Effector CD4-positive, alpha-beta T cell (primary cell): ENCODE results near the gene PLXNA2.

Experiments used
- DNase-seq: peaks from one replicate; pipeline ENCODE4 v3.0.0-alpha.2; 2020

PLXNA2 gene

DNA sequence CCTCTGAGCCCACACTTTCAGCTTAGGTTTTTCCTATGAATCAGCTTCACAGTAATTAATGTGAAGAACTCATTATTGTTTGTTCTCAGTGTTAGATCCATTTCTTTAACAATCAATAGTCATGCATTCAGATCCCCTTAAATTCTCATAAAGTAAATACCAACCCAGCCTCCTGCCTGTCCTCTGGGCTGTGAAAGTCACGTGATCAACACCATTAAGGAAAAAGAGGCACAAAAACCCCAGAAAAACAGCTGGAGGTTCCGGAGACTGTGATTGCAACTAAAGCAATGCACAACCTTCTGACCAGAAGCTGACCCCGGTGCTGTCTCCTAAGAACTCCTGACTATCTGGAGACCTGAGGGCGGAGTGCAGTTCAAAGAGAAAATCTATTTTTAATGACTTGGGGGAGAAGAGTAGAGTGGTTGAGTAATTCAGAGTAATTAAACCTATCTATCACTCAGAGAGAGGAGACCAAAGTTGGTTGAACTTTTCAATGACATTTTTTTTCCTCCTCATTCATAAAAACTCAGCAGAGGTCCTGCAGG, 132.5 kb downstream of the PLXNA2 start:
- DNase-seq = no peak

DNA sequence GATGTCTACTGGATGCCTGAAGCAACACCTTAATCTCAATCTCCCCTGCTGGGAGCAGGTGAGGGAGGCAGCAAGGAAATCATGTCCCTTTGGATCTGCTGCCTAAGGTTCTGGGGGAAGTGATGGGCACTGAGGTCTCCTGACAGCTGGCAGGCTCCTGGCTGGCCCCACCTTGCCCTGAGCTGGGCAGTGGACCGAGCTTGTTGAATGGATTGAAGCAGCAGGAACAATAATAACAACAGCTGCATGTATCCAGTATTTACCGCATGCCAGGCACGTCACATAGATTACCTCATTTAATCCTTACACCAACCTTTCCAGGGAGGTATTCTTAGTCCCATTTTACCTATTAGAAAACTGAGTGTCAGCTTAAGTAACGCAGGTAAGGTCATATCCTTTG, 133.9 kb downstream of the PLXNA2 start:
- DNase-seq = no peak

DNA sequence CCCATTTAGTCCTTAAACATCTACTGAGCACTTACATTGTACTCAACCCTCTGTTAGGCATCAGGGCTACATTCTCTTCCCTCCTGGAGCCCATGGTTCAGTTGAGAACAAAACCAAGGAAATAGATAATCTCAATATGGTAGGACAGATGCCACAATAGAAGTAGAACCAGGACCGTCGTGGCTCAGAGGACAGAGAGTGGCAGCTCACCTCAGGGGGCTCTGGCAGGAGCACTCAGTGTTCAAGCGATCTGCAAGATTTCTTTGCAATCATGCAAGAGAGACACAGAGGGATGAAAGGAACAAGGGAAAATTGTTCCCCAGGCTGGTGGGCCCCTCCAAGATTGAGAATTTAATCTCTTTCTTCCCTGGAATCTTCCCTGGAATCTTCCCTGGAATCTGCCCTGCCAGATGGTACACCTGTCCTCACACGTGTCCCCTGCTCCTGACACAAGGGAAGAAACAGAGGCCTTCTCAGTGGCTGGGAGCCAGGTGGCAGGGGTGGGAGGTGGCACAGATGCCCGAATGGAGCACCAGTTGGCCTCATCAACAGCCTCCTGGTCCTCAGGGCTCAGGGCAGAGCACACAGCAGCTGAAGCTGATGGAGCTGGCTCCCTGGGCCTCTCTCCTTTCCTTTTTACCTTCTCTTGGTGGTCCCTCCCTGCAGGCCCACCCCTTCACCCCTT, 135.4 kb downstream of the PLXNA2 start:
- DNase-seq = no peak

DNA sequence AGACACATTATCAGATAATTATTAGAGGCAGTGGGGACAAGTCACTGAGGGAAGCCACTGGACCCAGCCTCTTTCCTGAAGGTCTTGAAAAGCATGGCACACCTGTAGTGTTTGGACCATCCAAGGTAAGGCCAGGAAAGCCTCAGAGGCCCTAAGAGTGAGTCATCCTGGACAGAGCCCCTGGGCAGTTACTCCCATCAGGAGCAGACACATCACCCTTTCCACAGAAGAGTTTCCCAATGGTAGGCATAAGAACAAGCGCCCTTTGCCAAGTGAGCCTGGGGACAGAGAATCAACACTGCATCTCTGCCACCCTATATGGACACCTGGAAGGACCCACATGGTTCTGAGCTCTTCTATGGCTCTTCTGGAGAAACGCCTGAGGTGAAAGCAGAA, 136.0 kb downstream of the PLXNA2 start:
- DNase-seq = no peak

DNA sequence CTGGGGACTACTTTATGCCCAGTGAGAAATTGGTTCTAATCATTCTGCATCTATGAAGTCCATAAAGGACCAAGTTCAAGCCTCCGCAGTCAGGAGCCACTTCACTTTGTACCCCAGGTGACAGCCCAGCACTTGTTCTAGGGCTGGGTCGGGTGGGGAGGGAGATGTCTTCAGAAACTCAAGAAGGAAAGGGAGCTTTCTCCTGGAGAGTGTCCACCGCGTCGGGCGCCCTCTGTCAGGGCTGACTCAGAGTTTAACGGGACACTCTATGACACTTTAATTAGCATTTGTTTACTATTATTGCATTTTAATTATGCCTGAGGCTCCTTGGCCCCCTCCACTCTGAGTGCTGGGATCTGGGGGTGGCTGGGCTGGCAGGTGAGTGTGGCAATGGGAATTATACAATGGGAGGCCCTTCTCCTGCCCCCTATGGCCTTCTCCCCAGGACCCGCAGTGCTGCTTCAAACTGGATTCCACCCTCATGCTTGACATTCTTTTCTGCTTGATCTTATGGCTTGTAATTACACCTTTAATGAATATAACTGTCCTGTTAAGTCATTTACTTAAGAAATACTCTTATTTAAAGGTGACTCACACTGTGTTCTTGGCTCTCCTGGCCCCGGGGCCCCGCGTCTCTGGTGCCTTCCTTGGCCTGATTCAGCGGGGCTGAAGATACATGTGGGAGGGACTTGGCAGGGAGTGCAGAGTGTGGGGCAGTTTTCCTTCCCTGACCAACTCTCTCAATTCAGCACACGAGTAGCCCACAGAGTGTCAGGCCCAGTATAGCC, 136.6 kb downstream of the PLXNA2 start:
- no peak for DNase-seq

DNA sequence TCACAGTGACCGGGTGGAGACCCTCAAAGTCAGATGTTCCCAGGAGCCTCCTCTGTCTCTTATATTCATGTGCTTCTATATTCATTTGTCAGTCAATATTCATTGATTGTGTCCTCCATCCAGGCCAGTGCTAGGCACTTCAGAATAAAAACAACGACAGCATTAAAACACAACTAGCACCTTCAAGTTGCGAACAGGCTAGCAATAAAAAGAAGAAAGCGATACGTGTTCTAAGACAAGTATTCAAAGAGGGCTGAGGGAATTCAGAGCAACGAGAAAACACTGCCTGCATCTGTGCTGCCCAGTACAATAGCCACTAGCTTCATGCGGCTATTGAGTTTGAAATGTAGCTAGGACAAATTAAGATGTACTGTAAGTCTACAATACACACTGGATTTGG, 138.0 kb downstream of the PLXNA2 start:
- no peak for DNase-seq

DNA sequence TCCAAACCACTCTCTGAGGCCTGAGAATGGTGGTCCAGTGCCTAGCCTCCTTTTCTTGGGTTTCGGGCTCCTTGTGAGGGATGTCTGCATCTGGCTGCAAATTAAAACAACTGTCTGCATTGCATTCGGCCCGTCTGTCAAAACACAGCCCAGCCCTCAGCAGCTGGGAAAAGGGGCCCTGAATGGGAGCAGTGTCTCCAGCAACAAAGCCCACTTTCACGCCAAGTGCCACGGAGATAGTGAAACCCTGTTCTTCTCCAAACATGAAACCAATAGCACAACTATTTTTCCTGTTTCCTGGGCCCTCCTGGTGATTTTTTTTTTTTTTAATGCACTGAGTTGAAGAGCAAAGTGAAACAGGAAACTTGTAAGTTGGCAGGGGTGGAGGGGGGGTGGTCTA, 138.4 kb downstream of the PLXNA2 start:
- no peak for DNase-seq

DNA sequence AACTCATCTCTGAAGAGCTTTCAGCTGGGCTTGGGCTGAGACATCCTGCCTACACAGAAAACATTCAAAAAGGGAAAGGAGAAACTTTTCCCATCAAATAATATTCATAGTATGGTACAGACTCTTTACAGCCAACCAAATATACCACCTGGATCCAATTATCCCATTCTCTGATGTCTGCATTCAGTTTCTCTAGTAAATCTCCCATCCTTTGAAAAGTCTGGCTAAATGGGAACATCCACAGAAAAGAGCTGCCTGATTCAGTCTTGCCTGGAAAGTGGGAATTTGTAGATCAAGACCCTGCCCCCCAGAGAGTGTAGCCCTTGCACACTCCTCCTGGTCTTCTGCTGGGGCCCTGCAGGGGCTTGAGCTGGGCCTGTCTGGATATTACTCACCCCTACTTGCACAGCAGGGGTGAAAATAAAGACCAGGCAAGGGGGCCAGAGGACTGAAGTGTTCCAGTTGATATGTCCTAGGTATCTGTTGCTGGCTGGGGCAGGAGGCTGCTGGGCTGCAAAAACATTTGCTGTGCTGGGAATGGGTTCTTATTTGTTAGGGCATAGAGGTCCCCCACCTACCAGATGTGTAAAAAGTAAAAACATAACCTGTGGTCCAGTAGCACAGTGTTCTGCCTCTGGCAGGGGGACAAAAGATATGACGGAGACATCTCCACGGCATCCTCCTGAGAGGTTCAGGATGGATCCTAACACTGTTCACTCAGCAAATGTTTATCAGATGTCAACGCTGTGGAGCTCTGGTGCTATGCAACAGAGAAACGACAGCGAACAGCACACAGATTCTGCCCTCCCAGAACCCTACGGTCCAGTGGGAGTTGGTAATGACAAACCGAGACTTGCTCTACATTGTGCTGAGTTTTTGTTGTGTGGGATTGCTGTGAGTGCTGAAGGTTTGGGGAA, 140.3 kb downstream of the PLXNA2 start:
- no peak for DNase-seq

DNA sequence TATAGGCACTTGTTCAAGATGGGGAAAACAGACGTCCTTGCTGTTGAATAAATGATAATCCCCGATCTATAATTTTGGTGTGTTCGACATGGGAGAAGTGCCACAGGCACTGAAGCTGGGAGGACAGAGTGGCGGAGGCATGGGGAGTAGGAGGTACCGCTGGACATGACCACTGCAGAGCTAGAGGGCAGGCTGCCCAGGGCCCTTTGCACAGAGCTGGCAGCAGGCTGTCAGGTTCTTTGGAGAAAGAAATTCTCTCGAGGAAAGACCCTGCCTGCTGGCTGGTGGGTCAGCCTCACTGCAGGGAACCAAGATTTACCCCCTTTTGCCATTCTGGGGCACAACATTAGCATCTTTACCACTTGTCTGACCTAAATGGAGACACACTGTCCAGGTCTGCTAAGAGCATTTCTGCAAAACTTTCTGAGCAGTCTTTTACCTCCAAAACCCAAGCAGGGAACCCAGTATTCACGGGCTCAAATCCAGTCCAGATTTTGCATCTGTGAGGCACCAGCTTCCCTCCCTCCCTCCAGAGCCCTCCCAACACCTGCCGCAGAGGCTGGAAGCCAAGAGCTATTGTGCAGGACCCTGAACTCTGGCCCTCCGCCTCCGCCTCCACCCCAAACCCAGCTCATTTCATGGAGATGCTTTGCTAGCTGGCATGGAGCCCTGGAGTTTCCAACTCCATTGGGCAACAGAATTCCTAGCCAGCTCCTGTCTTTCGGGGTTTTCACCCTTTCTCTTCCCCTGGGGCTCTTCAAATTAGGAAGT, 142.3 kb downstream of the PLXNA2 start:
- DNase-seq = no peak

DNA sequence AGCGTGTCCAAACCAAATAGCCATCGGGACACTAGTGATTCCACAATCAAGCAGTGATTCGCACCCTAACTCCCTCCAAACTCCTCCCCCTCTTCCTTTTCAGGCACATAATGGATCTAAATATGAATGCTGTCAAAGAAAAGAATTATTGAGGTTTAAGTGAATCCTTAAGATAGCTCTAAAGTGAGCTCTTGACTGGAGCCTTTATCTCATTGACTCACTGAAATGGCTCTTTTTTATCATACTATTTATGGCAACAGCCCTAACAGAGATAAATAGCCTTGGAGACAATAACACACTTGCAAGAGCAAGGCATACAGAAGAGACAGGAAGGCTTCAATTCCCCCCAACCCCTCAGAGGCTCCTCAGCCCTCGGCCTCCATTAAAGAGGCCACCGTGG, 143.3 kb downstream of the PLXNA2 start:
- DNase-seq = no peak

DNA sequence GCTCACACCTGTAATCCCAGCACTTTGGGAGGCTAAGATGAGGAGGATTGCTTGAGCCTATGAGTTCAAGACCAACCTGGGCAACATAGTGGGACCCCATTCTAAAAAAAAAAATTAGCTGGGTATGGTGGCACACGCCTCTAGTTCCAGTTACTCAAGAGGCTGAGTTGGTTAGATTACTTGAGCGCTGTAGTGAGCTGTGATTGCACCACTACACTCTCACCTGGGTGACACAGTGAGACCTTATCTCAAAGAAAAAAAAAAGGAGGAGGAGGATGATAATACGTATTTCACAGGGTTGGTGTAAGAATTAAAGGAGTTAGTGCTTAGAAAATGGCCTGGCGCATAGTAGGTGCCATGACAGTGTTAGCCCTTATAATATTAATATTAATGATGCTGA, 144.1 kb downstream of the PLXNA2 start:
- DNase-seq = no peak

DNA sequence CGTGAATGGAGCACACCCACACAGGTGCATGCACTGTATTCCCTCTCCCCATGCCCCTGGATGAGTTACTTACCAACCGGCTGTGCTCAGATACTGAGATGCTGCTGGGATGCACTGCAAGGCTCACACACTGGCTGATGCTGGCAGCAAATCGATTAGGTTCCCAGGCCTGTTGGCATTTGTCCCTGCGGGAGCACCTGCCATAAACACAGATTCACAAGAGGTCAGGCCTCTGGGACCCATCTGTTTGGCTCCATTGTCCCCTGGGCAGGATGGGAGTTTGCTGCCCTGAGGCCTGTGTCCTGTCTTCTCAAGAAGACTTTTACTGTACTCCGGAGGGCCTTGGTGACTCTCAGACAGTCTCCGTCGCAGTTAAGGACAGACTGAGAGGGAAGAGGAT, 145.4 kb downstream of the PLXNA2 start:
- no peak for DNase-seq

DNA sequence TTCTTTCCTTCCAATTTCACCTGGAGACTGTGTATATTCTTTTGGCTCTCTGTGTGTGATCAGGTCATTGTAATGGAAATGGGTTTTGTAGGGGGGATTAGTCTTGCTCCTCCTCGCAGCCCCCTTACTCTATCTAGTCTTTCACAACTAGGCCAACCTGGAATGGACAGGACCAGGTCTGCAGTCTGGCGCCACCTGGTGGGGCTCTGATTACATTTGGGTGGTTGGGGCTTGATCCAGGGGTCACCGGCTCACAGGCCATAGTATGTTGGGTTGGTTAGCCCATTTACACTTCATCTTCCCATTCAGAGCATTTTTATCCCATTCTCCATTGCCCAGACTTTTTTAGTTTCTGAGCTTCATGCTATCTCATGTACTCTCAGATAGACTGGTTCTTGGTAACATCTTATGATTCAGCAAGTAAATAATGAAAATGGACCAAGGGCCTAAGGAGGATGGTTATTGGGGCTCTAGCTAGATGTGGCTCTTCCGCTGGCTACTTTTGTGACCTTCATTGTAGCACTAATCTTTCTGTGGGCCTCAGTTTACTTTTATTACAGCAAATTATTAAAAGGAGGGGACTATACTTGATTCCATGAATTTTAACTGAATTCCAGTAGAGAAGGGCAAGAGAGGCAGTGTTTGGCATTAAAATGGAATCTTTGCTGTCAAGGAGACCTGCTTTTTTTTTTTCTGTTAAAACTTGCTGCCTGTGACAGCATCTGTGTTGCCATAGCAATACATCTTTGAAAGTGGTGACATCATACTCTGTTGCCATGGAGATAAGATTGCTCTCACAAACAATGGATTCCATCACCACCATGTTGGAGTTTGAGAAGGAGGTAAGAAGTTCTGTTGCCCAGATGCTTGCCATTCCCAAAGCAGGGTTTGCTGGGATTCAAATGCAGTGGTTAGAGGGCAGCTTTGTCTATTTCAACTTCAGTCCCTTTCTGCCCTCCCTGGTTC, 150.1 kb downstream of the PLXNA2 start:
- peak; percentile 28 for DNase-seq

DNA sequence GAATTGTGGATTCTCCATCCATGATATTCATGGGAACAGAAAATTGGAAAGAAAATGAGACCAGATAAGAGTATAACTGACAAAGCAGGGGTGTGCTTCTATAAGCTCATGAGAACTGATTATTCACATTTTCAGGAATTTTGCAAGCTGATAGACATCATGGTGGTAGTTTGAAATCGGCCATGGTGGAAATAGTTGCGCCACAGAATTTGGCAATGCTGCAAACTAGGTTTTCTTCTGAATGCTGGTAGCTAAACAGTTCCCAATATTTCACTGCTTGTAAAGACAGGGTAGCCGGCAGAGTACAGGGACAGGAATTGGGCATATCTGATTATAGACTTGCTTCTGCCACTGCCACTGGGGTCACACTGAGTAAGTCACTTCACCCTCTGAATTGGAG, 151.1 kb downstream of the PLXNA2 start:
- DNase-seq = no peak

DNA sequence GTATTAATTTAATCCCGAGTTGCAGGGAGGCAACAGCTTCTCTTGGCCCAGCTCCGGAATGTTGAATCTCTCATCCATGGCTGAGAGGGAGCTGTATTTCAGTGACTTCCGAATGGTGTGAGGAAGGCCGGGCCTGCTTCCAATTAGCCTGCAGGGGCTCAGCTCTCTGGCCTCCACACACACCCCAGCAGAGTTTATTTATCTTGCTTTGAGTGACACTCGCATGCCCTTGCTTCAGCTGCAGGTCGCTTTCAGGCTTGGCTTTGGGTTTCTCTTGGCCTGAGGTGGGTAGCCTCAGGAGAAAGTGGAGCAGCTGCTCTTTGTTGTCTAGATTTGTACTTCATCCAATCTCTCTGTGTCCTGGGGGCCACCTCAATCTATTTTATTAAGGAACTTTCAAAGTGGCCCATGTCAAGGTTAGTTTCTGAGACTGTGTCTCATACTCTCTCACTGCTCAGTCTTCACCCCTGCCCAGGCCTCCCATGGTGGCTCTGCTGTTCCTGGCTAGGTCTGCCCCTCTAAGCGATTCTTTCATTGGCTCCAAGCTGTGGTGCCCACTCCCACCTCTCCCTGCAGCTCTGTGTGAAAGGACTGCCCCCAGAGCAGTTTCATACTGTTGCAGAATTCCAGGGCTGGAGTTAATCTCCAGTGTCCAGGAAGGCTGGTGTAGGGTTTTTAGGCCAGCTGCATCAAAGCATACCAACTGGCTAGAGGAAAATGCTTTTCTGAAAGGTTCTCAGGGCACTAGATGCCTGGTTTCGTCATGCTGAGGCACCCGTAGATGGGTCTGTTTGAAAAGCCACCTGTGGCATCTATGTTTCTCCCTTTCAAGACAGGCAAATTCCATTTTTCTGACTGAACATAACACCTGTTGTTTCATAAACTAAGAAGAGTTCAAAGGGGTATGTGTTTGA, 153.5 kb downstream of the PLXNA2 start:
- DNase-seq = no peak

DNA sequence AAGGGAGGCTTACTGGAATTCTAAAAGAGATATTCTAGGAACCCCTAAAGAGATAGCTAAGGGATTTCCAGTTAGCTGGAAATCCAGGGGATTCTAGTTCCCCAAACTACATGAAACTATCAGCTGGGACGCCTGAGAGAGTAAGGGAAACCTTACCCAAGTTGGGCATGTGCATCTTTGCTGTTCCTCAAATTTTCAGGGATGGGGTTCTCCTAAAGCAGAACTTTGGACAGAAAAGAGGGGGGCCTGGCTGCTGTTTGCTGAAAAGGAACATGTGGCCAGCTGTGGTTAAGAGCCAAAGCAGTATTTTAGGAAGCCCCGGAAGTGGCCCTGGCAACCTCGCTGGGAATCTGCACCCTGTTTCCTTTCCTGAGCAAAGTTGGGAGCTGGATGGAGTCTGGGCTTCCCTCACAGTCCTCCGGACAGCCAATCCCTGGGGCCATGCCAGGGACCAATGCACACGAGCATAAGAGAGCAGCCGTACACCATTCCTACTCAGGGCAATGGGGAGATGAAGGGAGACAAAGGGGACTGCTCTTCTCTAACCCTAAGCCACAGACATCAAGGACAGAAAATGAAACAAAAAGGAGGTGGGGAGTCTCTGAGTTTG, 154.3 kb downstream of the PLXNA2 start:
- DNase-seq = no peak

DNA sequence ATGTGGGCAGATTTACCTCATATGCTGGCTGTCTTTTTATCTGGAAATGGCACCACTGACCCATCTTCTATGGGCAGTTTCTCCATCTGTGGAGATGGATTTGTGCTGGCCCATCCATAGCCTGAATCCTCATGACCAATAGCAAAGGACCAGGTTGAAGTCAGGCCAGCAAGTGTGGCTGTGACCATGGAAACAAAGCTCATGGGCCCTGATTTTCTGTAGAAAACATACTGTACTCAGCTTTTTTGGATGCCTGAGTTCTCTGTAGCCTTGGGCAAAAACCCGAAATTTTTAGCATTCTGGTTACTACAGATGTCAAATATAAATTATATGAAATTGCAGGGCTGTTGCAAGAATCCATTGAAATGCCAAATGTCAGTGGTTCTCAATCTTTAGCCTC, 155.0 kb downstream of the PLXNA2 start:
- no peak for DNase-seq

DNA sequence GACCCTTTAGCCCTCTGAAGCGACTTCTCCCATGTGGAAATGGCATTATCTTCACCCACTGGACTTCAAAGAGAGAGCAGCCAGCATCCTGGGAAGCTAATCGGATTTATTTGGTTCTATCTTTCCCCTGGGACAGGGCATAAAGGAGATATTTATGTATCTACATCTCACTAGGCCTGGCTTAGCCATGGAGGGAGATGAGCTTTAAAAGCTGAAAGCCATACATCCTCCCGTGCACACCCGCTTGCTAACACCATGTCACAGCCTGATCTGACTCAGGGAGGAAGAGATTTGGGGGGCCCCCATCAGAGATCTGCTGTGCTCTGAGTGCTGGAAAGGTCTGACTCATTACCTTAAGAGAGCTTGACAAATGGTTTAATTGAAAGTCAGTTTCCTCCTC, 155.9 kb downstream of the PLXNA2 start:
- no peak for DNase-seq

DNA sequence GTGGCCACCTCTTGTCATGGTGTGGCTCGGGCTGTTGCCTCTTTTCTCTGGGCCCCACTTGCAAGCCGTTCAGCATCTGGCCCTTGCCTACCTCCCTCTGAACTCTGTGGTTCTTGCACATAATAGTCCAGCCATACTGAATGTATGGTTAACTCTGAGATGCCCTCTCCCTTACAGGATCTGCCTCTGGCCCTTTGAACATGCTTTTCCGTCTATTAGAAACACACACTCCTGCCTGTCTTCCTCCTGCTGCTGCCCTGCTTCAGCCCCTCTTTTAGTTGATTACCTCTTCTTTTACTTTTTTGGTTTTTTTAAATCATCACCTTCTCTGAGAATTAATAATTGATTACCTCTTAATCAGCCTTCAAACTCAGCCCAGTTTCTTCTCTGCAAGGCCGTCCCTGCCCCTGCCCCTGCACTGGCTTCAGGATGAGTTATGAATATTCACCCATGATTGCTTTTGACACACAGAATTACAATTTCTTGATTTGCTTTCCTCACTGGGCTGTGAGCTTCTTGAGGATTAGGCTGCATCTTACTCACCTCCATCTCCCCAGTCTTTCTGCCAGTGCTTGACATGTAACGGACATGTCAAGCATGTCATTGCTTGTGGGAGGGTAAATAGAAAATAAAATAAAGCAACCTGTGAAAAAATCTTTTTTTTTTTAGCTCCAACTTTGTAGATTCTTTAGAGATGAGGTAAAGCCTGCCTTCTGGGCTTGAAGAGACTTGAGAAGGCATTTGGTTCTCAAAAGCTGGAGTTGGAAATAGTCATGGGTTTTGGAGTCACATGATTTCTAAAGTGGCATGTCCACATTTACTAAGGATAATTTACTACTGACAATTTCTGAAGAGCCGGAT, 158.3 kb downstream of the PLXNA2 start:
- no peak for DNase-seq
